GM19043 (cell line): ENCODE results near the gene ITGA2B.
A peak's percentile ranks its signal among the peaks of the same experiment; 100 is the strongest.
"Not testable (repeated sequence)": the region's sequence is repeated elsewhere in the genome, so short reads cannot be mapped to it uniquely, and the experiment has no call there.

Experiments
- ATAC-seq: cut with Tn5 transposase; IDR thresholded peaks from one replicate; pipeline ENCODE4 v1.9.1; 2021; ENCODE audit warnings: low read depth; ENCODE audit not compliant: unreplicated experiment

ITGA2B gene

DNA sequence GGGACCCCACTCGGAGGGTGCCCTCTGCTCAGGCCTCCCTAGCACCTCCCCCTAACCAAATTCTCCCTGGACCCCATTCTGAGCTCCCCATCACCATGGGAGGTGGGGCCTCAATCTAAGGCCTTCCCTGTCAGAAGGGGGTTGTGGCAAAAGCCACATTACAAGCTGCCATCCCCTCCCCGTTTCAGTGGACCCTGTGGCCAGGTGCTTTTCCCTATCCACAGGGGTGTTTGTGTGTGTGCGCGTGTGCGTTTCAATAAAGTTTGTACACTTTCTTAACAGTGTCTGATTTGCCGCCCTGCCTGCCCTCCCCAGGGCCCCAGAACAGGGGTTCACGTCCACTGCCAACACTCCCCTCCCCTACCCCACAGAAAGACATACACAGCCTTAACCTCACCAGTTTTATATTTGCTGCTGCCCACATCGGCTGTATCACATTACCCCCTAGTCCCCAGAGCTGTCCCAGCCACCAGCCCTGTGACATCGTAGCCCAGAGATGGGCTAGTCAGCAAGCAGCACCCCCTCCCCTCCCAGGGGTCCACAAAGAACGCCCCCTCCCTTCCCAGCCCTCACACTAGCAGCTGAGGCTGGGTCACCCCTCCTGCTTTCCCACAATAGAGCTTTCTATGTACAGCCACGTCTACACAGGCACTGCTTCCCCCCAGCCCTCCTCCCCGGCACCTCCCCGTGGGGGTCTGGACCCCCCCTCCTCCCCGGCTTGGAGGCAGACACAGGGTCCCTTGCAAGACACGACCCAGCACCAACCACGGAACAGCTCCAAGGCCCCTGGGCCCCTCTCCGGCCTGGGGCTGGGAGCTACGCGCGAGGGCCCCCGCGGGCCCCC lies 36.4 kb downstream of the ITGA2B start:
- ATAC-seq, result no peak

DNA sequence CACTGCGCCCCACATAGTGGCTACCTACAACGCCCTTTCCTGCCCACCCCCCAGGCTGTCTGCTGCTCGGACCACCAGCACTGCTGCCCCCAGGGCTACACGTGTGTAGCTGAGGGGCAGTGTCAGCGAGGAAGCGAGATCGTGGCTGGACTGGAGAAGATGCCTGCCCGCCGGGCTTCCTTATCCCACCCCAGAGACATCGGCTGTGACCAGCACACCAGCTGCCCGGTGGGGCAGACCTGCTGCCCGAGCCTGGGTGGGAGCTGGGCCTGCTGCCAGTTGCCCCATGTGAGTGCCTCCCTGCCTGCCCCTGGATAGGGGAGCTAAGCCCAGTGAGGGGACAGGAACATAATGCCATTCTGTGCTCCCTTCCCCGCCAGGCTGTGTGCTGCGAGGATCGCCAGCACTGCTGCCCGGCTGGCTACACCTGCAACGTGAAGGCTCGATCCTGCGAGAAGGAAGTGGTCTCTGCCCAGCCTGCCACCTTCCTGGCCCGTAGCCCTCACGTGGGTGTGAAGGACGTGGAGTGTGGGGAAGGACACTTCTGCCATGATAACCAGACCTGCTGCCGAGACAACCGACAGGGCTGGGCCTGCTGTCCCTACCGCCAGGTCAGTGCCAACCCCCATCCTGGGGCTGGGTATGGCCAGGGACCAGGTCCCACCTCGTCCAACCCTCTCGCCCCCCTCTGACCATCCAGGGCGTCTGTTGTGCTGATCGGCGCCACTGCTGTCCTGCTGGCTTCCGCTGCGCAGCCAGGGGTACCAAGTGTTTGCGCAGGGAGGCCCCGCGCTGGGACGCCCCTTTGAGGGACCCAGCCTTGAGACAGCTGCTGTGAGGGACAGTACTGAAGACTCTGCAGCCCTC lies 37.3 kb downstream of the ITGA2B start:
- ATAC-seq, result no peak

DNA sequence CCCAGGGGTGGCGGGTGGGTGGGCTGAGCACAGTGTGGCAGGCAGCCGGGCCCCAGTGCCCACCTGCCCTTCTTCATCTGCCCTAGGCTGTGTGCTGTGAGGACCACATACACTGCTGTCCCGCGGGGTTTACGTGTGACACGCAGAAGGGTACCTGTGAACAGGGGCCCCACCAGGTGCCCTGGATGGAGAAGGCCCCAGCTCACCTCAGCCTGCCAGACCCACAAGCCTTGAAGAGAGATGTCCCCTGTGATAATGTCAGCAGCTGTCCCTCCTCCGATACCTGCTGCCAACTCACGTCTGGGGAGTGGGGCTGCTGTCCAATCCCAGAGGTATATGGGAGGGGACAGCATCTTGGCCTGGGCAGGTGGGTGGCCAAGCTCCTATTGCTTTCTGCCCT lies 38.0 kb downstream of the ITGA2B start:
- no peak for ATAC-seq

DNA sequence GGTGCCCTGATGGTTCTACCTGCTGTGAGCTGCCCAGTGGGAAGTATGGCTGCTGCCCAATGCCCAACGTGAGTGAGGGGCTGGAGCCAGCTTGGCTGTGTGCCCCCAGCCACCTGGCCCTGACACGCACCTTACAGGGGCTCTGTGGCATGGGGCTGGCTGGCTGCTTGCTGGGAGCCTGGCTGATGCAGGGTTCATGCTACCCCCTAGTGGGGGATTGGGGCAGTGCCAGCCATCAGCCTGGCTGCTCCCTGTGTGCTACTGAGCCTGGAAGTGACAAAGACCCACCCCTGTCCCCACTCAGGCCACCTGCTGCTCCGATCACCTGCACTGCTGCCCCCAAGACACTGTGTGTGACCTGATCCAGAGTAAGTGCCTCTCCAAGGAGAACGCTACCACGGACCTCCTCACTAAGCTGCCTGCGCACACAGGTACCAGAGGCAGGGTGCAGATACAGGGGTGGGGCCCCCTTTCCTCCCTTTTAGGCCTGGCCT lies 38.7 kb downstream of the ITGA2B start:
- ATAC-seq, result no peak

DNA sequence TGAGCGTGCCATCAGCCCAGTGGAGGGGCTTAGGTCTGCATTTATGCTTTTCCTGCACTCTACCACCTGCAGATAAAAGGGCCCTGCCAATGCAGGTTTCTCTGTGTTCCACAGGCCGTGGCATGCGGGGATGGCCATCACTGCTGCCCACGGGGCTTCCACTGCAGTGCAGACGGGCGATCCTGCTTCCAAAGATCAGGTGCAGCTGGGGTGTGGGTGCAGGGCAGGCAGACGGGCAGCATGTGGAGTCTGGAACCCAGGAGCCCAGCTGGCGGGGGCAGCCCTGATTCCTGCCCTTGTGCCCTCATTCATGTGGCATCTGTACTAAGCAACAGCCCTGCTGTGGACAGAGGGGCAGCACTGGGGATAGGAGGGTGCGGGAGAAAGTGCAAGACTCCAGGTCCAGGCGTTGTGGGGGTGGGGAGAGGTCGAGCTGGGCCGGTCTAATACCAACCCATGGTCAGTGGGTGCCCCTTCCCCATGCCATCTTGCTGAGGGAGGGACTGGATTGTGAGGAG lies 39.8 kb downstream of the ITGA2B start:
- no peak for ATAC-seq

DNA sequence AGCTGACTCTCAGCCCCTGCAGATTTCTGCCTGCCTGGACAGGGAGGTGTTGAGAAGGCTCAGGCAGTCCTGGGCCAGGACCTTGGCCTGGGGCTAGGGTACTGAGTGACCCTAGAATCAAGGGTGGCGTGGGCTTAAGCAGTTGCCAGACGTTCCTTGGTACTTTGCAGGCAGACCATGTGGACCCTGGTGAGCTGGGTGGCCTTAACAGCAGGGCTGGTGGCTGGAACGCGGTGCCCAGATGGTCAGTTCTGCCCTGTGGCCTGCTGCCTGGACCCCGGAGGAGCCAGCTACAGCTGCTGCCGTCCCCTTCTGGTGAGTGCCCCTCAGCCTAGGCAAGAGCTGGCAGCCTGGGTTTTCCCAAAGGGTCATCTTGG lies 40.5 kb downstream of the ITGA2B start:
- no peak for ATAC-seq

DNA sequence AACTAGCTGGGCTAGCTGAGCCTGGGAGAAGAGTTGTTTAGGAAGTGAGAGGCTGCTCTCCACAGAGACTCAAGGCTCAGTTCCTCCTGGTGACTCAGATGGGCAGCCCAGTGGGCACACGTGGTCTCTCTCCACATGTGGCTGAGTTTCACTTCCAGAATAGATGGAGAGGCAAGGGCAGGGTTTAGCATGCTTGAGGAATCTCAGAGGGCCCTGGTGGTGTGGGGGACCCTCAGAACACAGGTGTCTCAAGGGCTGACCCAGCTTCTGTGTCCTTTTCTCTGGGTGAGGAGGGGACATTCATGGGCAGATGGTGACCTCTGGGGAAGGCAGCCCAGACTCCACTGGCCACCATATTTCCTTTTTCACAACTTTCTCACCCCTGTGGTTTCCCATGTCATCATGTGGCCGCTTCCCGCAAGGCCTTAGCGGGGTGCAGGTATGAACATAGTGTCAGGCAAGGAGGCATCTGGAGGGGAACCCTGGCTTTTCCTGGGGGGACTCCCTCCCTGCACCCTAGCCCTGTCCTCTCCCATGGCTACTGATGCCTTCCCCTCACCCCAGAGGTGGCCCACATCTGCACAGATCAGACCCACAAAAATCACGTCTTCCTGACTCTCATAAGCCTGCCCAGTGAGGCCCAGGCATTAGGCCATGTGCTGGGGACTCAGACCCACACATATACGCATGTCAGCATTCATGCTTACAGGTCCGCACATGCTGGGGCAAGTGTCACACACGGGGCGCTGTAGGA lies 41.0 kb downstream of the ITGA2B start:
- ATAC-seq, result peak; percentile 44

DNA sequence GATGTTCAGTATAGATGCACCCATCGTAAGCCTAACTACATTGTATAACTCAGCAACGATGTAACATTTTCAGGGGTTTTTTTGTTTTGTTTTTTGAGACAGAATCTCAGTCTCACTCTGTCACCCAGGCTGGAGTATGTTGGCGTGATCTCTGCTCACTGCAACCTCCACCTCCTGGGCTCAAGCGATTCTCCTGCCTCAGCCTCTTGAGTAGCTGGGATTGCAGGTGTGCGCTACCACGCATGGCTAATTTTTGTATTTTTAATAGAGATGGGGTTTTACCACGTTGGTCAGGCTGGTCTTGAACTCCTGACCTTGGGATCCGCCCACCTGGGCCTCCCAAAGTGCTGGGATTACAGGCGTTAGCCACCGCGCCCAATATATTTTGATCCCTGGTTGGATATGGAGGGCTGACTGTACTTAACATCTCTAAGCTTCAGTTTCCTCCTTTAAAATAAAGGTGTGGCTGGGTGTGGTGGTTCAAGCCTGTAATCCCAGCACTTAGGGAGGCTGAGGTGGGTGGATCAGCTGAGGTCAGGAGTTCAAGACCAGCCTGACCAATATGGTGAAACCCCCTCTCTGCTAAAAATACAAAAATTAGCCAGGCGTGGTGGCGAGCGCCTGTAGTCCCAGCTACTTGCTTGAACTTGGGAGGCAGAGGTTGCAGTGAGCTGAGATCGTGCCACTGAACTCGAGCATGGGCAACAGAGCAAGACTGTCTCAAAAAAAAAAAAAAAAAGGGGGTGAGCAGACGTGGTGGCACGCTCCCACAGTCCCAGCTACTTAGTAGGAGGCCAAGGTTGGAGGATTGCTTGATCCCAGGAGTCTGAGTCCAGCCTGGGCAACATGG lies 42.0 kb downstream of the ITGA2B start:
- ATAC-seq, result not testable (repeated sequence)

DNA sequence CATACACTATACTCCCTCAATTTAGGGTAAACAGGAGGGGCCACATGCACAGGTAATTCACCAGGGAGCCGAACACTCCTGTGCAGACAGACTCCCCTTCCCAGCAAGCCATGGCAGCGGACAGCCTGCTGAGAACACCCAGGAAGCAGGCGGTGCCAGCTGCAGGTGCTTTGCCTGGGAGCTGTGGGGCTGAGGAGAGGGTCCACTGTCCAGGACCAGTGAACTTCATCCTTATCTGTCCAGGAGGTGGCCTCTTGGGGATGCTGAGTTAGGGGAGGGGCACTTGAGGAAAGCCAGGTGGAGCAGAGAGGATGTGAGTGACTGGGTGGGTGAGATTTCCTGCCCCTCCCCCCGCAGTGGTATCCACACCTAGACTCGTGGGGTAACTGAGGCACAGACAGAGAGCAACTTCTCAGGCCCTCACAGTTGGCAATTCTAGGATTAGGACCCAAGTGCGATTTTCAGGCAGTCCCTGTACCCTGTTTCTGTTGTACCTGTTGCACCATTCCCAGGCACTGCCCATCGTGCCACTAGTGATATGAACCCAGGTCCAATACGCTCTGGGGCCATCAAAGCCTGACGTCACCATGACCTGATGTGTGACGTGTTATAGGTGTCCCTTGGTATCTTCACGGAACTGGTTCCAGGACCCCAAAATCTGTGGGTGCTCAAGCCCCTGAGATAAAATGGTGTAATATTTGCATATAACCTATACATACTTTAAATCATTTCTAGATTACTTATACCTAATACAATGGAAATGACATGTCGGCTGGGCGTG lies 43.2 kb downstream of the ITGA2B start:
- no peak for ATAC-seq

DNA sequence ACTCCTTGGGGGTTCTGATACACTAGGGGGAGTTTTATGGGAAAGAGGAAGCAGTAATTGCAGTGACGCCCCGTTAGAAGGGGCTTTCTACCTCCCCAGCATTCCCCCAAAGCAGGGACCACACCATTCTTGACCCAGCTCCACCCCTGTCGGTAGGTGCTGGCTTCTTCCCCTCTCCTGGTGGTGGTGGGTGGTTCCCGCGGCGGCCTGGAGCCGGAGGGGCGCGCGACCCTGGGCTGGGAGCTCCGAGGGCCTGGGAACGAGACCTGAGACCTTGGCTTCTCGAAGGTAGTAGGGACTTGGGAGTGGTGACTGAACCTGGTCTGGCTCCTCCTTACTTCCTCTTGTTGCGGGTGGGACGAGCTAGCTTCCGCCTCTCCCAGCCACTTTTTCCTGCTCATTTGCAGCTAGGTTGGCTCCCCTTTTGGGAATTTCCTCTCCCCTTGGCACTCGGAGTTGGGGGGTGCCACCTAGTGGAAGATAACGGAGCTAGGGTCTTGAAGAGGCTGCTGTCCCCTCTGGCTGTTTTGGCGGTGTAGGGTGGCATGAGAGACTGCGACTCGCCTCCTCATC lies 43.9 kb downstream of the ITGA2B start:
- ATAC-seq, result no peak

DNA sequence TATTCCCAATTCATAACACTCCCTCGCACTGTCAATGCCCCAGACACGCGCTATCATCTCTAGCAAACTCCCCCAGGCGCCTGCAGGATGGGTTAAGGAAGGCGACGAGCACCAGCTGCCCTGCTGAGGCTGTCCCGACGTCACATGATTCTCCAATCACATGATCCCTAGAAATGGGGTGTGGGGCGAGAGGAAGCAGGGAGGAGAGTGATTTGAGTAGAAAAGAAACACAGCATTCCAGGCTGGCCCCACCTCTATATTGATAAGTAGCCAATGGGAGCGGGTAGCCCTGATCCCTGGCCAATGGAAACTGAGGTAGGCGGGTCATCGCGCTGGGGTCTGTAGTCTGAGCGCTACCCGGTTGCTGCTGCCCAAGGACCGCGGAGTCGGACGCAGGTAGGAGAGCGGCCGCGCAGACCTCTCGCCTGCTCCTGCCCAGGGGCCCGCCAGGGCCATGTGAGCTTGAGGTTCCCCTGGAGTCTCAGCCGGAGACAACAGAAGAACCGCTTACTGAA lies 44.5 kb downstream of the ITGA2B start, which contains the start of gene GRN:
TSS of gene GRN (plus strand) at position 364 of the 515 bp plus-strand sequence. CDS start 3,863 bp downstream, outside the sequence.
- ATAC-seq, result peak; percentile 54

DNA sequence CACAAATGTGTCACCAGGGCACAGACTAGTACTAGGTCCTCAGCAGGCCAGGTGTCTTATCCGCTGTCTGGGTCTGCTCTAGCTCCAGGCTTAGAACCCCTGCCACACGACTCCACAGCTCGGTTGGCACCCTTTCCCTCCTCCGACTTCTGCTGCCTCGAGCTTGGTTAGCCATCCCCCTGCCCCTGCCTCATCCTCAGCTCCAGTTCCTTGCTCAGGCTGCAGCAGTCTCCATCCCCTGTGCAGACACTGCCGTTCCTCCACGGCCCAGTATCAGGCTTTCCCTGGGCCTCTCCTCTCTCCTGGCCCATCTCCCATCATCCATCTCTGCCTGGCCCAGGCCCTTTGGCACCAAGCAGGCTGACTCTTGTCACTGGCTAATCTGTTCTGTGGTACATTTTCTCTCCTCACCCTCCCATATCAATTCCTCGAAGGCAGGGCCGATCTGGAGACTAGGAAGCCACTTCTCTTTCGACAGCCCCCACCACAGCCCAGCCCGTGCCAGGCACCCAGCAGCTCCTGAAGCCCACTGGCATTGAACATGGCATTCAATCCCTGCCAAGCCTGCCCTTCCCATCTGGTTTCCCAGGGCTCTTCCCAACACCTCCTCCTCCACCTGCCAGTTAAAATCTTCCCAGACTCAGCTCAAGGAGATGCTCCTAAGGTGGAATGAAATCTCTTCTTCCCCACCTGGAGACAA lies 45.8 kb downstream of the ITGA2B start:
- ATAC-seq, result no peak

DNA sequence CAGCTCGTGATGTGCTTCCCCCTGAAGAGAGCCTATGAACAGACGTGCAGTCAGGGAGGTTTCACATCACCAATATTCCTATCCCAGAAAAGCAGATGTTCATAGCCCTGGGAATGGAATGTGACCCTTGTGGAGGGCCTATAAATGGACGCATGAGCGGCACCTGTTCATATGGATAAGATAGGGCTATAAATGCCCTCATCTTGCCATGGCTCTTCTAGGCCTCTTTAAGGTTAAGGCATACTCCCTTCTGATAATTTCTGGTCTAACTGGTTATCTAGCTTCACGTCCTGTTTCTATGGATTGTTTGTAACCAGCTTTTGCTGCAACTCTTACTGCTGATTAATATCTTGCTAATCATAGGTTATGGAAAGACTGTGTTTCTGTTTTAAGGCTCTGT lies 48.9 kb downstream of the ITGA2B start:
- not testable (repeated sequence) for ATAC-seq

DNA sequence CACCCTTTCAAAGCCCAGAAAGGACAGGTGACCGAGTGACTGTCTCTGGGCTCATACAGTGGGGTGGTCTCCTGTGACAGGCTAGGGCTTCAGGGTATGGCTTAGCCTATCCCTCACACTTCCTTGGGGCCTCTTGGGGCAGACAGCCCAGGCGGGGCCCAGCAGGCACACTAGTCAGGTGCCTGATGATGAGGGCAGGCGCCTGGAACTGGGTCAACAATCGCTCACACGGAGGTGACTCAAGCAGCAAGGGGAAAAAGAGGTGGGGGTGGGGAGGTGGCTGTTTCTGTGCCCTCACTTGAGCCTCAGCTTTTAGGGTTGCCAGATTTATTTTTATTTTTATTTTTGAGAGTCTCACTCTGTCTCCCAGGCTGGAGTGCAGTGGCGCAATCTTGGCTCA lies 50.7 kb downstream of the ITGA2B start:
- no peak for ATAC-seq

DNA sequence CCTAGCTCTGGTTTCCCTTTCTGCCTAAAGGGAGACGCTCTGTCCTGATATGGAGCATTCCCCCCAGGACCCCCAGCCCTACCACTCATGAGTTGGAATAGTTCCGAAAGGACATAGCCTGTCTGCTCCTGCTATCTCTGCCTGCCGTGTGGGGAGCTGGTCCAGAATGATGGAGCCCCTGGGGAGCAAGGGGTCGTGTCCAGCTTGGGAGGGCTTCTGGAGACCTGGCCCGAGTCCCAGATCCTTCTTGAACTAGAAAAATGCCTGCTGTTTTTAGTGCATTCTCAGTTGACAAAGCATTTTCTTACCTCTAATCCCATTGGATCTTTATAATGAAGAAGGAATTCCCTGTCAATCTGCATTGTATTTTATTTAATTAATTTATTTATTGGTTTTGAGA lies 53.5 kb downstream of the ITGA2B start:
- ATAC-seq, result no peak

DNA sequence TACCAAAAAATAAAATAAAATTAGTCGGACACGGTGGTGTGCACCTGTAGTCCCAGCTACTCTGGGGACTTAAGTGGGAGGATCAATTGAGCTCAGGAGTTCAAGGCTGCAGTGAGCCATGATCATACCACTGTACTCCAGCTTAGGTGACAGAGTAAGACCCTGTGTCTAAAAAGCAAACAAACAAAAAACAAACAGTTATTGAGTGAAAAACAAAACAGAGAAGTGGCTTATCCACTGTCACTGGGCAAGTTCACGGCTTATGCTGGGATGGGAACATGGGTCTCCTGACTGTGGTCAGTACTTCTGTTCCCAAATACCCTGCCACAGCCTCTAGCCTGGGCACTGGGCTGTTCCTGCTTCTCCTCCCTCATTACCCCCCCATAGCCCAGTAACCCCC lies 53.9 kb downstream of the ITGA2B start:
- no peak for ATAC-seq

DNA sequence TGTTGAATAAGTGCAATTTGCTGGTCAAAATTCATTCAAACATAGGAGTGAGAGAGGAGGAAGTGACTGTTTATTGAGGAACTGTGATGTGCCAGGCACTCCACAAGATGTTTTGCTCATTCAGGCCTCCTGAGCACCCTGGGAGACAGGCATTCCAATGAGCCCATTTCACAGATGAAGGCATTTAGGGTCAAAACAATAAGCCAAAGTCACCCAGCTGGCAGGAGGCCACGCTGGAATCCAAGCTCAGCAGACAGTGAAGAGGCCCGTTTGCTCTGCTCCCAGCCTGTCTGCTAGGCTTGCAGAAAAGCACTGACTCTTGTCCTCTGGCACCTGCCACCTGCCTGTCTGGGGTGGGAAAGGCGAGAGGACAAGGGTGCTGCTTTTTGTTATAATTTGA lies 54.7 kb downstream of the ITGA2B start:
- no peak for ATAC-seq

DNA sequence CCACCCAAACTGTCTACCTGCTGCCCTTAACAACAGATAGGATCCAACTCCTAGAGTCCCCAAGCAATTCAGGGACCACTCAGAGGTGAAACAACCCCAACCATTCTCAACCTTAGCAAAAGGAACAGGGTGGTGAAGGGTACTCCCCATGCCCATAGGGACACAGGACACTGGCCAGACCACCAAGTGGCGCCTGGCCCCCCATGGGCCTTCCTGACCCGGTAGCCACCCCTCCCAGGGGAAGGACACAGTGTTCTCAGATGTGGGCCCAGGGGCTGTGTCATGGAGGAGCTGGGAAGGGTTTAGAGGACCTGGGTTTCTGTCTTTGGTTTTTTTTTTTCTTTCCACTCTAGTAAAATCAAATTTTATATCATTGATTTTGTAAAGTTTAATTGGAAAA lies 55.1 kb downstream of the ITGA2B start:
- ATAC-seq, result no peak
